Coronary artery (tissue), 2 donors: ENCODE measurements around the gene RPL13.

Experiments used
- DNase-seq: peaks from one replicate; pipeline ENCODE4 v3.0.0-alpha.2; 2017; ENCODE audit warnings: low spot score
- H3K27ac ChIP-seq, 2 donors: fragments of 200-600 bp; sonication (generic); one replicate each; pipeline ENCODE4 v1.5.1; 2016 to 2019
- H3K4me3 ChIP-seq: fragments of 200-600 bp; sonication (generic); 2 replicates; pipeline ENCODE4 v1.5.1; 2016; ENCODE audit warnings: mild to moderate bottlenecking, moderate library complexity
- CTCF ChIP-seq: fragments of 200-600 bp; sonication (generic); IDR thresholded peaks from one replicate; pipeline ENCODE4 v1.5.1; 2019; ENCODE audit warnings: antibody characterized with exemption

RPL13 gene

GRCh38 chr16:89555780-89556179 is 4.7 kb upstream of the RPL13 start:
- DNase-seq = no peak
- Histone ChIP-seq H3K27ac (no peak overlapping the region), H3K4me3 (no peak overlapping the region)
- TF ChIP-seq CTCF = no peak

- Histone ChIP-seq H3K27ac (peak overlapping the region in 1 of 2 donors; percentile 31), H3K4me3 (no peak overlapping the region)
- TF ChIP-seq CTCF = peak; percentile 65
- no peak for DNase-seq
These were observed 3.5 kb upstream of the RPL13 start for GRCh38 chr16:89556750-89557689.

GRCh38 chr16:89557690-89558490 is 2.6 kb upstream of the RPL13 start:
- peak; percentile 10 for TF ChIP-seq CTCF
- peak; percentile 68 for DNase-seq
- Histone ChIP-seq H3K27ac (peak overlapping the region in 1 of 2 donors; percentile 31), H3K4me3 (no peak overlapping the region)

- peak; percentile 80 for DNase-seq
- TF ChIP-seq CTCF = no peak
- peak overlapping the region; percentile 89 to 97 for H3K27ac ChIP-seq
- H3K4me3 ChIP-seq = peak overlapping the region; percentile 97
These were observed 831 bp downstream of the RPL13 start for GRCh38 chr16:89561142-89561883.

GRCh38 chr16:89561884-89562599 is 1.6 kb downstream of the RPL13 start:
- peak overlapping the region; percentile 89 to 97 for H3K27ac ChIP-seq
- peak; percentile 71 for DNase-seq
- TF ChIP-seq CTCF = no peak
- H3K4me3 ChIP-seq = peak overlapping the region; percentile 97

- H3K27ac ChIP-seq = no peak overlapping the region
- H3K4me3 ChIP-seq = no peak overlapping the region
- no peak for TF ChIP-seq CTCF
- DNase-seq = no peak
These were observed 2.5 kb downstream of the RPL13 start for GRCh38 chr16:89562939-89563338.
